Smooth muscle cell of the coronary artery (primary cell): ENCODE measurements around the gene PDE6C. TPM values are rescaled to one million over a fixed set of nuclear protein-coding genes. Genes with fewer than 3 reads are reported as not detected.

Experiments
- total RNA-seq: library from RNA; depleted of rRNA; stranded (reverse); fragments of >200 nt; gene quantifications from 2 replicates; pipeline ENCODE4 v1.2.3, GENCODE V29; 2014; ENCODE audit warnings: low replicate concordance

The PDE6C gene
- total RNA-seq = not detected in 2 replicates

DNA sequence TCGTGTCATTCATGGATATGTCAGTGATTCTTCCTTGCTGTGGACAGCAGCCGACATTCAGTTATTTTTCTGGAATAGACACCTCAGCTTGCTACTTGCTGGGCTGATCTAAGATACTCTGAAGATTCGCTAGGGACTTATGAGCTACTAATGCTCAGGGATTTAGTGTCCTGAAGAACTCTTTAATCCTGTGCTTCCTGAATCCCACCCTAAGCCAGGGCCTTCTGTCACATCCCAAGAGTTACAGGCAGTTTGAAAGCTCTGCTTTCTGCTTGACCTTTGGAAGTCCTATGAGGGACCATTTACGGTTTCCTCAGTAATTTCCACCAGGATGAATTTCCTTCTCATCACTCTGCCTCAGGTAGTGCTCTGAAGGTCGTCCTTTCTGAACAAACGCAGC lies at the start of gene PDE6C:
Gene PDE6C, plus strand, starts transcription at position 227 of the 400 bp plus-strand sequence. CDS start 189 bp downstream, outside the sequence.

DNA sequence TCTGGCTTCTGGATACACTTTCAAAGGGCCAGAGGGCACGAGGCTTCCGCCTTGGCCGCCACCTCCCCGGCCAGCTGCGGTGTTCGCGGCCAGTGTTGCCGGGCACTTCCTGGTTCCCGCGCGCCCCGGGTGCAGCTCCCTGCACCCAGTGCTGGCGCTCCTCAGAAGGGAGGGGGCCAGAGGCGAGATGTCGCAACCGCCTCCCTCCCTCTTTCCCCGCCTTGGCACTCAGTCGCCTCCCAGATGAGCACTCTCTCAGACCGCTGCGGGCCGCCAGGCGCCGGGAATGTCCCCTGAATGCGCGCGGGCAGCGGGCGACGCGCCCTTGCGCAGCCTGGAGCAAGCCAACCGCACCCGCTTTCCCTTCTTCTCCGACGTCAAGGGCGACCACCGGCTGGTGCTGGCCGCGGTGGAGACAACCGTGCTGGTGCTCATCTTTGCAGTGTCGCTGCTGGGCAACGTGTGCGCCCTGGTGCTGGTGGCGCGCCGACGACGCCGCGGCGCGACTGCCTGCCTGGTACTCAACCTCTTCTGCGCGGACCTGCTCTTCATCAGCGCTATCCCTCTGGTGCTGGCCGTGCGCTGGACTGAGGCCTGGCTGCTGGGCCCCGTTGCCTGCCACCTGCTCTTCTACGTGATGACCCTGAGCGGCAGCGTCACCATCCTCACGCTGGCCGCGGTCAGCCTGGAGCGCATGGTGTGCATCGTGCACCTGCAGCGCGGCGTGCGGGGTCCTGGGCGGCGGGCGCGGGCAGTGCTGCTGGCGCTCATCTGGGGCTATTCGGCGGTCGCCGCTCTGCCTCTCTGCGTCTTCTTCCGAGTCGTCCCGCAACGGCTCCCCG lies 45.7 kb upstream of the PDE6C start, which contains the start of gene FFAR4:
Gene FFAR4, plus strand, starts transcription at position 231 of the 842 bp plus-strand sequence. Its CDS starts 56 bp downstream, at position 287.

DNA sequence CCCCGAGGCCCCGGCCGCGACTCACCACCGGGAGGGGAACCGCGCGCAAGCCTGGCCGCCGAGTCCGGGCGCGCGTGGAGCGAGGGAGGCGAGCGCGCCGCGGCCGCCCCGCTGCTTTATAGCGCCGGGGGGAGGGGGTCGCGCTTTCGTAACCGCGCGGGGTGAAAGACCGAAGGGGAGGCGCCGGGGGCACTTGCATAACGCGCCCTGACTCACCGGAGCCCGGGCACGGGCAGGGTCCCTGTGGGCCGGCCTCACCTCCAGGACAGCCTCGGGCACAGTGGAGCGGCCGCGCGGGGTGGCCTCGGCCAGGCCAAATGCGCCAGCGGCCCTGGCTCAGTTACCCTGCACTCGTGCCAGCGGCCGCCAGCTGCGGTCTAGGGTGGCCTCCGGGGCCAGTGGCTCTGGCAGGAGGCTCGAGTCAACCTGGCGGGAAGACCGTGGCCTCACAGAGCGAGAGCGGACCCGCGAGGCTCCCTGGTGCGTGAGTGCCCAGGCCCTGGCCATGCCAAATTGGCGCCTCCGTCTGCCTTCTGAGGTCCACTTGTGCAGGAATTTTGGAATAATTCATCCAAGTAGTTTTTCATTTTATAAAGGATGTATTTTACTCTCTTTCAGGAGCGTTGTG lies 11.1 kb upstream of the PDE6C start, which contains the start of gene RBP4:
Gene RBP4, minus strand, starts transcription at position 90 of the 628 bp plus-strand sequence. CDS start 207 bp downstream, outside the sequence.

GRCh38 chr10:93702210-93703001 lies 90.1 kb downstream of the PDE6C start, which contains the start of gene FRA10AC1:
FRA10AC1 (minus strand) TSS chr10:93702592; CDS start chr10:93700106, 2,486 bp downstream.

Other genes with a start within 250 kb of the PDE6C start
- 116 and 191 TPM in 2 replicates for gene MYOF, start 130.2 kb upstream of the PDE6C start, total RNA-seq
- 0.47 and 10.1 TPM in 2 replicates for gene CEP55, start 115.9 kb upstream of the PDE6C start, total RNA-seq
- gene FFAR4, start 45.9 kb upstream of the PDE6C start, total RNA-seq = not detected in 2 replicates
- 0.15 and 0.23 TPM in 2 replicates for gene RBP4, start 11.3 kb upstream of the PDE6C start, total RNA-seq
- gene FRA10AC1, start 90.1 kb downstream of the PDE6C start, total RNA-seq = 3.6 and 4.1 TPM in 2 replicates
- gene LGI1, start 145.4 kb downstream of the PDE6C start, total RNA-seq = not detected in 2 replicates